ENCODE measurements around the gene IL22RA1.

The IL22RA1 gene

GRCh38 chr1:24082372-24082771, 60.6 kb downstream of the IL22RA1 start:
- no peak overlapping the region for H2AFZ ChIP-seq (ENCODE audit: low read depth)
- H3K36me3 ChIP-seq (ENCODE audit: insufficient read depth), result no peaks in the 10 kb centered on the region
- H3K79me2 ChIP-seq (ENCODE audit: insufficient read depth, low read depth), result no peaks in the 10 kb centered on the region
- no peak overlapping the region for H3K9ac ChIP-seq
- no peaks in the 10 kb centered on the region for H3K4me1 ChIP-seq (ENCODE audit: low read depth, poor library complexity, severe bottlenecking)
- TF ChIP-seq CTCF (conservative IDR thresholded peaks at IDR 0.05; ENCODE audit: low read depth, low read length), result no peak
- no peaks in the 10 kb centered on the region for H4K20me1 ChIP-seq (ENCODE audit: insufficient read depth)
- H3K27ac ChIP-seq, result no peak overlapping the region
- H3K4me3 ChIP-seq (IDR thresholded peaks at IDR 0.05; ENCODE audit: insufficient read depth, low read depth, low read length), result no peak overlapping the region
- 0 out of 2 replicates have a peak, but pooled peaks cover 4% of the 10 kb centered on the region for H3K27me3 ChIP-seq (ENCODE audit: insufficient read depth, low read depth)
- no peak overlapping the region for H3K4me2 ChIP-seq

- H3K36me3 ChIP-seq (ENCODE audit: insufficient read depth), result no peaks in the 10 kb centered on the region
- H3K27me3 ChIP-seq (ENCODE audit: insufficient read depth, low read depth), result 0 out of 2 replicates have a peak, but pooled peaks cover 4% of the 10 kb centered on the region
- TF ChIP-seq CTCF (conservative IDR thresholded peaks at IDR 0.05; ENCODE audit: low read depth, low read length), result no peak
- H3K4me3 ChIP-seq (IDR thresholded peaks at IDR 0.05; ENCODE audit: insufficient read depth, low read depth, low read length), result no peak overlapping the region
- no peak overlapping the region for H3K4me2 ChIP-seq
- no peak overlapping the region for H2AFZ ChIP-seq (ENCODE audit: low read depth)
- H4K20me1 ChIP-seq (ENCODE audit: insufficient read depth), result no peaks in the 10 kb centered on the region
- H3K9ac ChIP-seq, result no peak overlapping the region
- H3K4me1 ChIP-seq (ENCODE audit: low read depth, poor library complexity, severe bottlenecking), result no peaks in the 10 kb centered on the region
- H3K27ac ChIP-seq, result no peak overlapping the region
- H3K79me2 ChIP-seq (ENCODE audit: insufficient read depth, low read depth), result no peaks in the 10 kb centered on the region
Observed at GRCh38 chr1:24081190-24081589, 61.8 kb downstream of the IL22RA1 start.

- Histone ChIP-seq H3K4me1 (ENCODE audit: low read depth, poor library complexity, severe bottlenecking) (no peaks in the 10 kb centered on the region), H3K4me3 (IDR thresholded peaks at IDR 0.05; ENCODE audit: insufficient read depth, low read depth, low read length) (no peak overlapping the region), H3K4me2 (no peak overlapping the region), H2AFZ (ENCODE audit: low read depth) (no peak overlapping the region), H3K27me3 (ENCODE audit: insufficient read depth, low read depth) (no peaks in the 10 kb centered on the region), H3K36me3 (ENCODE audit: insufficient read depth) (no peaks in the 10 kb centered on the region), H3K79me2 (ENCODE audit: insufficient read depth, low read depth) (no peaks in the 10 kb centered on the region), H3K27ac (no peak overlapping the region), H3K9ac (no peak overlapping the region), H4K20me1 (ENCODE audit: insufficient read depth) (no peaks in the 10 kb centered on the region)
- no peak for TF ChIP-seq CTCF (conservative IDR thresholded peaks at IDR 0.05; ENCODE audit: low read depth, low read length)
Observed at GRCh38 chr1:24080131-24080530, 62.8 kb downstream of the IL22RA1 start.

- TF ChIP-seq CTCF (conservative IDR thresholded peaks at IDR 0.05; ENCODE audit: low read depth, low read length), result no peak
- no peak overlapping the region for H3K27ac ChIP-seq
- no peaks in the 10 kb centered on the region for H4K20me1 ChIP-seq (ENCODE audit: insufficient read depth)
- H3K9ac ChIP-seq, result no peak overlapping the region
- no peaks in the 10 kb centered on the region for H3K27me3 ChIP-seq (ENCODE audit: insufficient read depth, low read depth)
- no peaks in the 10 kb centered on the region for H3K4me1 ChIP-seq (ENCODE audit: low read depth, poor library complexity, severe bottlenecking)
- H3K4me3 ChIP-seq (IDR thresholded peaks at IDR 0.05; ENCODE audit: insufficient read depth, low read depth, low read length), result no peak overlapping the region
- no peak overlapping the region for H2AFZ ChIP-seq (ENCODE audit: low read depth)
- H3K4me2 ChIP-seq, result no peak overlapping the region
- H3K36me3 ChIP-seq (ENCODE audit: insufficient read depth), result no peaks in the 10 kb centered on the region
- H3K79me2 ChIP-seq (ENCODE audit: insufficient read depth, low read depth), result no peaks in the 10 kb centered on the region
Observed at GRCh38 chr1:24077278-24077978, 65.5 kb downstream of the IL22RA1 start.

All from KMS-11 (cell line).